NCI-H510A treated with DMSO at 0.1 percent for 48 hours (cell line): ENCODE measurements around the gene TMEM259.

ENCODE experiments used
- DNase-seq: peaks from one replicate; lab custom pipeline; 2025; lab: John Stamatoyannopoulos, UW

The TMEM259 gene

GRCh38 chr19:1055886-1056620, 35.1 kb upstream of the TMEM259 start:
- no peak for DNase-seq

GRCh38 chr19:1055028-1055425, 34.1 kb upstream of the TMEM259 start:
- DNase-seq = no peak

DNA sequence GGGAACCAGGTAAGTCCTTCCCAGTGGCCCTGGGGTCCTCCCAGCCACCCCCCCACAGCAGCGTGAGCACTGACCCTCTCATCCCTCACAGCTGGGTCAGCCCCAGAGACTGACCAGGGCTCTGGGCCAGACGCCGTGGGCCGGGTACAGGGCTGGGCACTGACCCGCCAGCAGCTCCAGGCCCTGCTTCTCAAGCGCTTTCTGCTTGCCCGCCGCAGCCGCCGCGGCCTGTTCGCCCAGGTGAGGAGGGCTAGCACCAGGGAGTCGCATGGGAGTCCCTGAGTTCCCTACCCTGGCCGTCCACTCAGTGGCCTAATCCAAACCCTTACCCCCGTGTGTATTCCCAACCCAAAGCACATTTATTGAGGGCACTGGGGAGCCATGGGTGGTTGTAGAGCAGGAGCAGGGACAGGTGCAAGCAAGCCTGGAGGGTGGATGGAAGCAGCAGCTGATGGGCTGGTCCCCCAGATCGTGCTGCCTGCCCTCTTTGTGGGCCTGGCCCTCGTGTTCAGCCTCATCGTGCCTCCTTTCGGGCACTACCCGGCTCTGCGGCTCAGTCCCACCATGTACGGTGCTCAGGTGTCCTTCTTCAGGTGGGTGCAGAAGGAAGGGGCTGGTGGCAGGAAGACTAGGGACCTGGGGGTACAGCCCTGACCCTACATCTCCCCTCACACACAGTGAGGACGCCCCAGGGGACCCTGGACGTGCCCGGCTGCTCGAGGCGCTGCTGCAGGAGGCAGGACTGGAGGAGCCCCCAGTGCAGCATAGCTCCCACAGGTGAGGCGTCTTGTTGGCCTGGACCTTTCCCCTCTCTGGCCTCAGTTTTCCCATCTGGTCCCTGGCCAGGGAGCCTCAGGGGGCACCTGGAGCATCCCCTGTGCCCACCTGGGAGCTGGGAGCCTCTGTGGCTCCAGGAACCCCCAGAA, 33.4 kb upstream of the TMEM259 start:
- no peak for DNase-seq

GRCh38 chr19:1053176-1054101, 32.5 kb upstream of the TMEM259 start:
- DNase-seq = no peak

GRCh38 chr19:1052349-1052975, 31.5 kb upstream of the TMEM259 start:
- no peak for DNase-seq

GRCh38 chr19:1051791-1052190, 30.9 kb upstream of the TMEM259 start:
- no peak for DNase-seq

DNA sequence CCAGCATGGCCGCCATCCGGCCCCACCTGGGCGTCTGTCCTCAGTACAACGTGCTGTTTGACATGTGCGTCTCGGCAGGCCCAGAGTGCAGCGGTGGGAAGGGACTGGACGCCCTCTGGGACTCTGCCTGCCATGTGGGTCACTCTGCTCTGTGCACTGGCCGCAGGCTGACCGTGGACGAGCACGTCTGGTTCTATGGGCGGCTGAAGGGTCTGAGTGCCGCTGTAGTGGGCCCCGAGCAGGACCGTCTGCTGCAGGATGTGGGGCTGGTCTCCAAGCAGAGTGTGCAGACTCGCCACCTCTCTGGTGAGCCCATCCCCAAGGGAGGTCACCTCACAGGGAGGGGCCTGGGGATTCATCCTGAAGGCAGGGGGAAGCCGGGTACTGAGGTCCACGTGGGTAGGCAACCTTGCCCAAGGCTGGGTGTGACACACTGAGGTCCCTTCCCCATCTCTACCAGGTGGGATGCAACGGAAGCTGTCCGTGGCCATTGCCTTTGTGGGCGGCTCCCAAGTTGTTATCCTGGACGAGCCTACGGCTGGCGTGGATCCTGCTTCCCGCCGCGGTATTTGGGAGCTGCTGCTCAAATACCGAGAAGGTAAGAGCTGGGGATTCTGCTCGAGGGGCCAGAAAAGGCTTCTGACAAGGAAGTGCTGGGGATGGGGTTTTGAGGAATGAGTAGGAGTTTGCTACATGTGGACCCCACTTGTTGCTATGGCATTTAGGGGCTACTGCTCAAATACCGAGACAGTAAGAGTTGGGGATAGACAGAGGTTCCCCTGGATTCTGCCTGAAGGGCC, 30.3 kb upstream of the TMEM259 start:
- DNase-seq = no peak

- no peak for DNase-seq
These were observed 28.9 kb upstream of the TMEM259 start for GRCh38 chr19:1049800-1050199.

DNA sequence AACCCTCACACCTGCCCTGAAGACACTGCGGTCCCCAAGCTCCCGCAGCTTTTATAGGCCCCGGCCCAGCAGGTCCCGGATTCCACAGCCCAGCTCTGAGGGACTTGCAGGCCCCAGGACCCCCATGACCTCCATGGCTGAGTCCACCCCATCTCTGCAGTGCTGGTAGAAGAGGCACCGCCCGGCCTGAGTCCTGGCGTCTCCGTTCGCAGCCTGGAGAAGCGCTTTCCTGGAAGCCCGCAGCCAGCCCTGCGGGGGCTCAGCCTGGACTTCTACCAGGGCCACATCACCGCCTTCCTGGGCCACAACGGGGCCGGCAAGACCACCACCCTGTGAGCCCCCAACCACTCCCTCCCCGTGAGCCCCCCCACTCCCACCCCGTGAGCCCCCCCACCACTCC, 28.2 kb upstream of the TMEM259 start:
- no peak for DNase-seq

GRCh38 chr19:1047696-1048147, 26.8 kb upstream of the TMEM259 start:
- no peak for DNase-seq

DNA sequence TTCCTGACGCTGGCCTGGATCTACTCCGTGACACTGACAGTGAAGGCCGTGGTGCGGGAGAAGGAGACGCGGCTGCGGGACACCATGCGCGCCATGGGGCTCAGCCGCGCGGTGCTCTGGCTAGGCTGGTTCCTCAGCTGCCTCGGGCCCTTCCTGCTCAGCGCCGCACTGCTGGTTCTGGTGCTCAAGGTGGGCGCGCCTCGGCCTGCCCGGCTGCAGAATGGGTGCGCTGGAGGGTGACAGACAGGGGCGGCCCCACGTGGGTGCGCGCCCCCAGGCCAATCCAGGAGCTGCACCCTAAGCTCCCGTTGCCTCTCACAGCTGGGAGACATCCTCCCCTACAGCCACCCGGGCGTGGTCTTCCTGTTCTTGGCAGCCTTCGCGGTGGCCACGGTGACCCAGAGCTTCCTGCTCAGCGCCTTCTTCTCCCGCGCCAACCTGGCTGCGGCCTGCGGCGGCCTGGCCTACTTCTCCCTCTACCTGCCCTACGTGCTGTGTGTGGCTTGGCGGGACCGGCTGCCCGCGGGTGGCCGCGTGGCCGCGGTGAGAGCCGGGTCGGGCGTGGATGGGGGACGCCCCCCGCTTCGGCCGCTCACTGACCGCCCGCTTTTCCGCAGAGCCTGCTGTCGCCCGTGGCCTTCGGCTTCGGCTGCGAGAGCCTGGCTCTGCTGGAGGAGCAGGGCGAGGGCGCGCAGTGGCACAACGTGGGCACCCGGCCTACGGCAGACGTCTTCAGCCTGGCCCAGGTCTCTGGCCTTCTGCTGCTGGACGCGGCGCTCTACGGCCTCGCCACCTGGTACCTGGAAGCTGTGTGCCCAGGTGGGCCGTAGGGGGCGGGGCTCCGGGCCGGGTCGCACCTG, 26.1 kb upstream of the TMEM259 start:
- no peak for DNase-seq

- no peak for DNase-seq
These were observed 25.2 kb upstream of the TMEM259 start for GRCh38 chr19:1046117-1046626.

DNA sequence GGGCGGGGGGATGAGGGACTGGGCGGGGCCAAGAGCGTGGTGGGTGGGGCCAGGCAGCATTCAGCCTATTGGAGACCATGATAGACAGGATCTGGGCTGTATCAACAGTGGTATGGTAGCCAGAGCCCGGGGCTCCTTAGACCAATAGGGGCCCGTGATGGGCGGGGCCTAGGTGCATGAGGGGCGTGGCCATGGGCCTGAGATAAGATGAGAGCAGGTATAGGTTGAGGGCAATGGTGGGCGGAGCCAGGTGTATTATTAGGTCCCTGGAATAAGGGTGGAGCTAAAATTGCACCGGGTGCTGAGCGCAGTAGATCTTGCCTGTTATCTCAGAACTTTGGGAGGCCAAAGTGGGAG, 24.3 kb upstream of the TMEM259 start:
- DNase-seq = no peak

DNA sequence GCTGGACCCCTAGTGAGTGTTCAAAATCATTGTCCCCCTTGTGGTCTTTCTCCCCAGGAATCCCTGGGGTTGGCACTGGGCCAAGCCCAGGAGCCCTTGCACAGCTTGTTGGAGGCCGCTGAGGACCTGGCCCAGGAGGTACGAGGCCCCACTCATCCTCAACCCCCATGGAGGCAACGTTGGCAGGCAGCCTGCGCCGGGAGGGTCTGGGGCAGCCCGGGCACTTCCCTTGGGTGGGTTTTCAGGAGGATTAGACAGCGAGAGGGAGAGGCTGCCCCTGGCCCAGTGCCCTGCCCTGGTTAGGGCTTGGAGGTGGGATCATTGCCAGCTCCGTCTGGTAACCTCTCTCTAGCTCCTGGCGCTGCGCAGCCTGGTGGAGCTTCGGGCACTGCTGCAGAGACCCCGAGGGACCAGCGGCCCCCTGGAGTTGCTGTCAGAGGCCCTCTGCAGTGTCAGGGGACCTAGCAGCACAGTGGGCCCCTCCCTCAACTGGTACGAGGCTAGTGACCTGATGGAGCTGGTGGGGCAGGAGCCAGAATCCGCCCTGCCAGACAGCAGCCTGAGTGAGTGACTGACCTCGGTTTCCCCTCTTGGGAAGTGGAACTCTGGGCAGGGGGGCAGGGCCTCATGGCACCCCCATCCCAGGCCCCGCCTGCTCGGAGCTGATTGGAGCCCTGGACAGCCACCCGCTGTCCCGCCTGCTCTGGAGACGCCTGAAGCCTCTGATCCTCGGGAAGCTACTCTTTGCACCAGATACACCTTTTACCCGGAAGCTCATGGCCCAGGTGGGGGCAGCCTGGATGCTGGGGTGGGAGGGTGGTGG, 22.0 kb upstream of the TMEM259 start:
- DNase-seq = no peak

GRCh38 chr19:1041835-1042685, 21.1 kb upstream of the TMEM259 start:
- no peak for DNase-seq

- no peak for DNase-seq
These were observed 20.4 kb upstream of the TMEM259 start for GRCh38 chr19:1041272-1041834.

DNA sequence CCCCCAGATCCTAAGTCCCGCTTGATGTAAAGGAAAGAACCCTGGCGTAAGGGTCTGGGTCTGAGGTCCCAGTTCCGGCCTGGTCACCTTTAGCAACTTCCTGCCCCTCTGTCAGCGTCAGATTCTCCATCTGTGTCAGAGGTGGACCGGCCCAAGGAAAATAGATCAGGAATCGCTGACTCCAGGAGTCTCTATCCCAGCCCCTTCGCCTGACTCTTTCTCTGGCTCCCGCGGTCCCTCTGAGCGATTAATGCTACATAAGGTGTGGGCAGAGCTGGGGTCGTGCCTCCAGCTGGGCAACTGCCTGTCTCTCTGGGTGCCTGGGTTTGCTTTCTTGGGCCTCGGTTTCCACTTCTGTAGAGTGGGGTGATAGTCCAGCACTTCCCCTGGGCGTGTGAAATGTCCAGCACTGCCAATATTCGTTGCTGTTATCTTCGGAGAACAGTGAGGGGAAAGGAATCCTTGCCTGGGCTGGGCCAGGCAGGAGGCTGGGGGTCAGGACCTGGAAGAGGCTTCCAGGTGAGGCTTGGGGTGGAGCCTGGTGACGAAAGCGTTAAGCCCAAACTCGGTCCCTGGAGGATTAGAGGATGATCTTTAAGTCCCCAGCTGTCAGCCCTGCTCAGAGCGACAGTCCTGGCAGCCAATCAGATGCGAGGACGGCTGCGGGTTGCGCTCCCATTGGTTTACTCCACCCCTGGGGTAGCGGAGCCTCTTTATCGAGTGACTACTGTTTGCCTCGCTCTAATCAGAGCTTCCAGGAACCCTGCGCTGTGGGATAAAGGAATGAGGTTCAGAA, 19.8 kb upstream of the TMEM259 start:
- DNase-seq = peak; percentile 61
